Epithelial cell of prostate (primary cell): Measurements from ENCODE around the gene PTPRK.

Experiments
- DNase-seq: peaks from one replicate; pipeline ENCODE4 v3.0.0-alpha.2; 2011; ENCODE audit warnings: low read depth, low spot score
- H3K27ac ChIP-seq: fragments of 450-650 bp; 2 replicates; pipeline ENCODE4 v1.5.1; 2017; ENCODE audit warnings: mild to moderate bottlenecking

PTPRK gene

DNA sequence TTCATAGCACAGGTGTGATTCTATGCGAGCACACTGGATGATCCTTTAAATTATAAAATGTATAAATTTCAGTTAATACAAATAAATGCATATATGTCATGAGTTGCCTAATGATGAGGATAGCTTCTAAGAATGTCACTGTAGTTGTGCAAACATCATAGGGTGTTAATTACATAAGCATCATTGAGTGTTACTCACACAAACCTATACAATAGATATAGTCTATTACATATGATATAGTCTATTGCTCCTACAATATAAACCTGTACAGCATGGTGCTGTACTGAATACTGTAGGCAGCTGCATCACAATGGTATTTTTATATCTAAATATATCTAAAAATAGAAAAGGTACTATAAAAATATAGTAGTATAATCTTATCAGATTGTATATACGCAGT lies 159.0 kb downstream of the PTPRK start:
- H3K27ac ChIP-seq, result no peak overlapping the region

DNA sequence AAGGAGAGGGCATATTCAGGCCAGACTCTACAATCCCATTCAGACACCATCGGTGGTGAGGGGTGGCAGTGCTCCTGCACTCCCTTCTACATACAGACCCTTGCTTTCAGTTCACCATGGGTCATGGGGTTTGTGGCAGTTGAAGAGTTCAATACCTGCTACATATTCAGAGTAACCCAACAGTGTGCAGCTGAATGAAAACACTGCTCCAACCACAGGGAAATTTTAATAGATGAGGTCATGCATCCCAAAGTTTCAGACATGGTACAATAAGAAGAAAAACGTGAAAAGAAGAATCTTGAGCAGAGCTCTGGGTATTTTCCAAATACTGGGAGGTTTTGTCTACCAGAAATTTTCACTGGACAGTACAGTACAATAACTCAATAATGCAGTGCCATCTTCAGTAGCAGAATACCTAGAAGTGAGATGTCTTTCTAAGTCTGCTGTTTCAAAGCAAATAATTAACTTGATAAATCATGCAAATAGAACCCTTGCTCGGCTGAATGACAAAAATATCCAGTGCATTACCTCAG lies 162.1 kb downstream of the PTPRK start:
- no peak for DNase-seq
- no peak overlapping the region for H3K27ac ChIP-seq

More for the DNA sequence above, 159.0 kb downstream of the PTPRK start:
- DNase-seq, result no peak

GRCh38 chr6:128357392-128358130 lies 162.8 kb downstream of the PTPRK start:
- no peak overlapping the region for H3K27ac ChIP-seq
- DNase-seq, result no peak

GRCh38 chr6:128352366-128352765 lies 168.0 kb downstream of the PTPRK start:
- no peak overlapping the region for H3K27ac ChIP-seq
- DNase-seq, result no peak

GRCh38 chr6:128351255-128351514 lies 169.2 kb downstream of the PTPRK start:
- peak overlapping the region; percentile 65 for H3K27ac ChIP-seq

DNA sequence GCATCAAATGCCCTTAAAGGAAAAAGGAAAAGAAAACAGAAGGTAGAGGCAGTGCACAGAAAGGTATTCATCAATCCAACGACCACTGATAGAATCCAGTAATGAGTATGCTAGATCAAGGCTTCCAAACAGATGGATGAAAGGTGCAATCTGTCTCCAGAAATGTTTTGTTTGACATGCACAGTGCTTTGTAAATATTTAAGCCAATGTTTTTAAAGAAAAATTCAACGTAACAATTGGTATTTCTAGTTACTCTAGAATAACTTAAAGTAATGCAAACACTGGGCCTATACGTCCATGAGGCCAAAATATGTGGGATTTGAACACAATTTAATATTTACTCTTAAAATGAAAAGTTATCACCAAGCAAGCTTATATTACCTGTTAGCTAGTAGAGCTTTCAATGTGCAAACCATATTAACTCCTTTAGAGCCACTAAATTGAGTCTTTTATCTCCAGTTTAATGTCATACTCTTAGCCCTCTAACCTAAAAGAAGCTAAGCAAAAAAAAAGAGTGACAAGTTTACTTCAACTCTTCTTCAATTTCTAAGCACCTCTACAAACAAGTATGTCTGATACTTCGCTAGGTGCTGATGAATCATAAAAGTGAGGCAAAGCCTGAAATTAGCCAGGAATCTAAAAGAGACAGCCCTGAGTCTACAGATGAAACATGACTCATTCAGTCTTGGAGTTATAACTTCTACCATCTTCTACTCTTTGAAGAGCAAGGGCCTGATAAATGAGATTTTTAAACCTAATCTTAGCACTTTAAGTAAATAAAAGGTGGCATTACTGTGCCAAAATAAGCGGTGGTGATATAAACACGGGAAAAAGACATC lies 169.8 kb downstream of the PTPRK start:
- peak; percentile 27 for DNase-seq
- peak overlapping the region; percentile 65 for H3K27ac ChIP-seq

More at GRCh38 chr6:128351255-128351514, 169.2 kb downstream of the PTPRK start:
- DNase-seq, result no peak

DNA sequence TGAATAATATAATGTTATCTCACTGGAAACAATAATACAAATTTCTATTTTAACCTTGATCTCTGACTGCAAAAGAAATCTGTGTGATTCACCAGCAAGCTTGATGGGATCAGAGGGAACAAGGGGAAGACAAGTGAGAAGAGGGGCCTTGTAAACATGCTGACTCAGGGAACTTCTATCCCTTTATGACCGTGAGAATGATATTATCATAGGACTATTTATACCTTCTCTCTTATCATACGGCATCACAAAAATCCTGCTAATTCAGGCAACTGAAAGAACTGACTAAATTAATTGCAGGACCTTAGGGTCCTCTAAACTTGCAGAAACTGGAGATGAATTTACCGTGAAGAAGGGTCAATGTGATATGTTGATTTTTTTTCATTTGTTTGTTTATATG lies 173.3 kb downstream of the PTPRK start:
- no peak overlapping the region for H3K27ac ChIP-seq
- DNase-seq, result no peak

DNA sequence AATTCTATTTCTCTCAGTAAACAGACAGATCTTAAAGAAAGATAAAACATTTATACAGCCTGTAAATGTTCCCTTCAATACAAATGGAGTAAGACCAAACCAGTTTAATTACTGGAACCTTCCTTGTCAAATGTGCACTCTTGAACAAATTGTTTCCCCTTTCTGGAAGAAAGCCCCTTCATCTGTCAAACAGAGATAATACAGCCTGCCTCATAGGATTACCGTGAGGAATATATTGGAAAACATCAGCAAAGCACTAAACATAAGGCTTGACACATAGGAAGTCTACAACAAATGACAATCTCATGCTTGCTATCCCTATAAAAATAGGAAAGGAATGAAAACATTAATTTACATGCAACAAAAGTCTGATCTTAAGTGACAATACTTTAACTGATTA lies 173.8 kb downstream of the PTPRK start:
- no peak overlapping the region for H3K27ac ChIP-seq
- DNase-seq, result no peak

- H3K27ac ChIP-seq, result no peak overlapping the region
- no peak for DNase-seq
These were observed 175.1 kb downstream of the PTPRK start for GRCh38 chr6:128345278-128345677.

- H3K27ac ChIP-seq, result no peak overlapping the region
- DNase-seq, result no peak
These were observed 176.7 kb downstream of the PTPRK start for GRCh38 chr6:128343706-128344105.

GRCh38 chr6:128339635-128340450 lies 180.6 kb downstream of the PTPRK start:
- DNase-seq, result no peak
- no peak overlapping the region for H3K27ac ChIP-seq

GRCh38 chr6:128337619-128338018 lies 182.8 kb downstream of the PTPRK start:
- DNase-seq, result no peak
- H3K27ac ChIP-seq, result no peak overlapping the region

DNA sequence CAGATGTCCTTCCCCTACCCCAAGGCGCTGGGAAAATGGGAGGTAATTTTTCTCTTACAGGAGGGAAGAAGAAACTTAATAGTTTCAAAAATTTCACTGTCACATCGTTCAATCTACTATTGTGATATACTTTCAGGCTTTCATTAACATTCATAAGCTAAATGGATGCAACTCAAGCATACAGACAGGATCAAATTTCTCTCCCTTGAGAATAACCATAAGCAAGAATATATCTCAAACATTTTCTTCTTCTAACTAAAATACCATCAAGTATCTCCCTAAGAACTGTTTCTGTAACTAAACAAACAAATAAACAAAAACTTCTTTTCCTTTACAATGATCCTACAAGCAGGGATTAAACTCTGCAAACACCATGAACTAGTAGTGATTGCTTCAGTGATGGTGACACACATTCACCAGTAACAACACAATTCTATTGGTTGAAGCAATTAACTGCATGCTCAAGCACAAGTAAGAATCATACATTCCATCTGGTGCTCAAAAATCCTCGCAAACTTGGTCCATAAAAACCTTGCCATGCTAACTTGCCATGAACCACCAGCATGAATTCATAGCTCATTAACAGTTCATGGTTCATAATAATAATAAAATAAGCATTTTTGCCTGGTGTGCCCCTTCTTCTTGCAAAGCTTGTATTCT lies 183.8 kb downstream of the PTPRK start:
- H3K27ac ChIP-seq, result no peak overlapping the region
- DNase-seq, result no peak

GRCh38 chr6:128335963-128336362 lies 184.4 kb downstream of the PTPRK start:
- H3K27ac ChIP-seq, result no peak overlapping the region
- DNase-seq, result no peak

DNA sequence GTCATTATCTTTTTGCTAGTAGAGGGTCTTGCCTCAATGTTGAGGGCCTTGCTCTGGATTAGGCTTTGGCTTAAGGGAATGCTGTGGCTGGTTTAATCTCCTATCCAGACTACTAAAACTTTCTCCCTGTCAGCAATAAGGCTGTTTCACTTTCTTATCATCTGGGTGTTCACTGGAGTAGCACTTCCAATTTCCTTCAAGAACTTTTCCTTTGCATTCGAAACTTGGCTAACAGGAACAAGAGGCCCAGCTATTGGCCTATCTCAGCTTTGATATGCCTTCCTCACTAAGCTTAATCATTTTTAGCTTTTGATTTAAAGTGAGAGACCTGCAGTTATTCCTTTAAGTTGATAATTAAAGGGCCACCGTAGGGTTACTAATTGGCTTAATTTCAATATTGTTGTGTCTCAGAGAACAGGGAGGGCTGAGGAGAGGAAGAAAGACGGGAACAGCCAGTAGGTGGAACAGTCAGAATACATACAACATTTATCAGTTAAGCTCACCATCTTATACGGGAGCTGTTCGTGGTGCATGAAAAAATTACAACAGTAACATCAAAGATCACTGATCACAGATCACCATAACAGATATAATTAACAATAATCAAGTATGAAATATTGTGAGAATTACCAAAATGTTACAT lies 186.7 kb downstream of the PTPRK start:
- no peak overlapping the region for H3K27ac ChIP-seq
- no peak for DNase-seq

- no peak for DNase-seq
These were observed 192.5 kb downstream of the PTPRK start for GRCh38 chr6:128327890-128328289.

GRCh38 chr6:128323011-128323410 lies 197.4 kb downstream of the PTPRK start:
- DNase-seq, result no peak
- H3K27ac ChIP-seq, result no peak overlapping the region

More at GRCh38 chr6:128327890-128328289, 192.5 kb downstream of the PTPRK start:
- no peak overlapping the region for H3K27ac ChIP-seq

DNA sequence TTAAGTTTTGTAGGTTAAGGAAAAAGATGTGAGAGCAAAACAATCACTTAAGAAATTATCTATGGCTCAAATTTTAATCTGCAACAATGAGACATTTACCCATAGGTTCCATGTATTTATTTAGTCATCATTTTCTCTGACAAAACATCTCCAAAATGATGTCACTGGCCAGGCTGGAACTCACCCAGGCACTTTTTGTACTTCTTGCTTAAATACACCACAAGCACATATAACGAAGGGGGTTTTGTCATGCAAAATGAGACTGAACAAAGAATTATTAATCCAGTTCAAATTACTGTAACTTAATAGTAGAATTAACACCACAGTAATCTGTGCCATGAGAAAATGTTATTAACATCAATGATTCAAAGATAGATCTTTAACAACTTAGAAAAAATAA lies 200.5 kb downstream of the PTPRK start:
- no peak overlapping the region for H3K27ac ChIP-seq
- DNase-seq, result no peak

- DNase-seq, result no peak
- no peak overlapping the region for H3K27ac ChIP-seq
These were observed 201.2 kb downstream of the PTPRK start for GRCh38 chr6:128319157-128319556.
